ENCODE data around the gene CYP2R1. TPM values are rescaled to one million over a fixed set of nuclear protein-coding genes. Genes with fewer than 3 reads are reported as not detected.

The CYP2R1 gene
- total RNA-seq, 1 experiment from 2014 or later, result 18.3 TPM

GRCh38 chr11:14882196-14882595 is 9.8 kb downstream of the CYP2R1 start:
- CTCF ChIA-PET, result no interaction called here

More at GRCh38 chr11:14882196-14882595, 9.8 kb downstream of the CYP2R1 start:
- BruUV-seq (replicated peaks), result no TSS peak
- POLR2A ChIA-PET, result interaction anchor here (1.1 kb wide), 1 partner anchor 10 kb away, joined by 3 read pairs; the partner anchor contains the start of gene CYP2R1
- Histone ChIP-seq H3K9me3 (ENCODE audit: control insufficient read depth in 1 of 2, insufficient read depth in 1 of 2, low read depth in 1 of 2, low read length in 2 of 2) (no peaks in the 10 kb centered on the region), H3K4me3 (replicated peaks in 1 of 2; ENCODE audit: low read depth in 1 of 2, low read length in 2 of 2) (no peak overlapping the region), H3K27me3 (ENCODE audit: insufficient read depth, low read length) (no peaks in the 10 kb centered on the region), H3K79me2 (ENCODE audit: insufficient read depth, low read length) (no peaks in the 10 kb centered on the region), H3K36me3 (ENCODE audit: control insufficient read depth in 1 of 2, insufficient read depth in 2 of 2, low read length in 2 of 2) (no peaks in the 10 kb centered on the region; a peak in 1 of 4 replicates), H3K4me2 (ENCODE audit: low read length) (no peak overlapping the region), H3K9me2 (ENCODE audit: insufficient read depth) (no peaks in the 10 kb centered on the region), H3K4me1 (ENCODE audit: control insufficient read depth in 1 of 2, insufficient read depth in 2 of 2, low read length in 2 of 2) (no peaks in the 10 kb centered on the region), H4K20me1 (ENCODE audit: insufficient read depth) (no peaks in the 10 kb centered on the region), H3K27ac (ENCODE audit: low read depth, low read length) (no peak overlapping the region), H3K9ac (ENCODE audit: low read length) (no peak overlapping the region), H2AFZ (ENCODE audit: low read depth, low read length, poor library complexity, severe bottlenecking) (no peak overlapping the region)
- RAD21 ChIA-PET (ENCODE audit: low non-redundant PET in 1 of 2, low total read pairs in 2 of 2, uncharacterized antibody in 2 of 2, unreplicated experiment in 2 of 2), result no interaction called here
- intact Hi-C loops (cut with micrococcal nuclease), result no loop called here
- no peak for ATAC-seq
- TF ChIP-seq FOSL1 (IDR thresholded peaks at IDR 0.05; ENCODE audit: low read depth) (no peak), RAD21 (IDR thresholded peaks at IDR 0.05; ENCODE audit: low read depth) (no peak), POLR2AphosphoS5 (IDR thresholded peaks at IDR 0.05; ENCODE audit: low read depth, low read length) (no peak), TCF7L2 (IDR thresholded peaks at IDR 0.05; ENCODE audit: borderline replicate concordance, extremely low read depth, insufficient read depth, insufficient read length) (no peak), CEBPB (IDR thresholded peaks at IDR 0.05; ENCODE audit: low read depth) (no peak), MAX (IDR thresholded peaks at IDR 0.05) (no peak), ELF1 (IDR thresholded peaks at IDR 0.05; ENCODE audit: borderline replicate concordance, low read depth) (no peak), ZBTB33 (IDR thresholded peaks at IDR 0.05; ENCODE audit: extremely low read depth, insufficient replicate concordance, low read length) (no peak)
- DNase-seq (ENCODE audit: low read depth, low spot score), result no peak

Measured in HCT116 (cell line).